Stimulated activated CD8-positive, alpha-beta memory T cell treated with anti-CD3 and anti-CD28 coated beads, Interleukin-4, amount 100 ng/mL, for 4 hours (primary cell): ENCODE measurements around the gene ALDH16A1.

Source experiments
- DNase-seq, 2 donors: peaks; one replicate each; pipeline ENCODE4 v3.0.0-alpha.2; 2020; ENCODE audit warnings: low read depth in 2 of 2, low spot score in 1 of 2

Gene ALDH16A1

GRCh38 chr19:49453013-49453756 lies at the start of gene ALDH16A1:
TSS of gene ALDH16A1 (plus strand) at chr19:49453225. CDS start at chr19:49453332, 107 bp downstream.
- DNase-seq = peak; percentile 91 to 95

GRCh38 chr19:49403404-49404187 lies 49.4 kb upstream of the ALDH16A1 start:
- DNase-seq = no peak

DNA sequence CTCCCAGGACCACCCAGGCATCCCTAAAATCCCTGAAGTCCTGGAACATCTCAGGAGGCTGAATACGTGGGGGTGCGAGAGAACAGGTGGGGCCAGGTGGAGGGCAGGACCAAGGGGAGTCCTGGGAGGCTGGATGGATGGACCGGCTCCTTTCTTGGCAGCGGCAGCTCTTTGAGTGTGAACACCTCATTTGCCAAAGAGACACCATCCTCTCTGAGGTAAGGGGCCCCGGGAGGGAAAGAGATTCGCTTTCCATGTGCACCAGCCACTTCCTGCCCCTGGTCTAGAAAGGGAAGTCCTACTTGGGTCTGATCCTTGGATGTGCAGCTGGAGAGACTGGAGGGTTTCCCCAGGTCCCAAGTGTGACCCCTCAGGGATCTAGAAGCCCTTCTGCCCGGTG lies 45.9 kb upstream of the ALDH16A1 start:
- DNase-seq = no peak

DNA sequence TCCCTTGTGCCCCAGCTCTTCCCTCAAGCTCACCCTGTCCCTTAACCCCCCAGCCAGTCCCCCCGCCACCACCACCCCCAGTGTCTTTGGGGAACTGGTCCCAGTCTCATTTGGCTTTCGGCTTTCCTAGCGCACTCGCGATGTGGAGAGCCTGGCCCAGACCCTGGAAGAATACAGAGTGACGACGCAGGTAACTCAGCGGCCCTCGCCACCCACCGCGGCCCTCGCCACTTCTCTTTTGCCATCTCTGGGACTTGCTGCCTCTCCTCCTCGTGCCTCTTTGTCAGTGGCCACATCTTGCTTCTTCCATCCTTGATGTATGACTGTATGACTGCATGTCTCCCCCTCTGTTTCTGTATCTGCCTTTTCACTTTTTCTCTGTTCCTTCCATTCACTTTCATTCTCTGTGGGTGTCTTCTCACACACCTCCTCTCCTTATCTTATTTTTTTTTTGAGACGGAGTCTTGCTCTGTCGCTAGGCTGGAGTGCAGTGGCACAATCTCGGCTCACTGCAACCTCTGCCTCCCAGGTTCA lies 45.5 kb upstream of the ALDH16A1 start:
- DNase-seq = no peak

GRCh38 chr19:49408816-49409440 lies 44.1 kb upstream of the ALDH16A1 start:
- DNase-seq = no peak

GRCh38 chr19:49409441-49410029 lies 43.5 kb upstream of the ALDH16A1 start:
- no peak for DNase-seq

- no peak for DNase-seq
These were observed 41.2 kb upstream of the ALDH16A1 start for GRCh38 chr19:49411681-49412326.

DNA sequence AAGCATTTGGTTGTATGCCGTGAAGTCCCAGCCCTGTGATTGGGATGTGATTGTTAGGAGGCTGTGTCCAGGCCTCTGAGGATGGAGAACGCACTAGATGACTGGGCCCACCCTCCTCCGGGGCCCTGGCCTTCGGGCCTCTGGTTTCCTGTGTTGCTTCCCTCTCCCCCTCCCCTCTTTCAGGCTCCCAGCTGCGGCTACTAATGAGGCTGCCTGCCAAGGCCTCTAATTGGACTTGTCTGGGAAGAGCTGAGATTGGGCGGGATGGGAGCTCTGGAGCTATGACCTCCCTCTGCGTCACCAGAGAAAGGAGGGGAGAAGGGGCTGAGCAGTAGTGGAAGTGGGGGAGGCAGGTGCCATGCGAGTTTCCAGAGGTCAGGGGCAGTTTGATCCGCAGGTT lies 39.7 kb upstream of the ALDH16A1 start:
- no peak for DNase-seq

GRCh38 chr19:49414256-49414655 lies 38.8 kb upstream of the ALDH16A1 start:
- DNase-seq = no peak

- no peak for DNase-seq
These were observed 37.8 kb upstream of the ALDH16A1 start for GRCh38 chr19:49415102-49415809.

DNA sequence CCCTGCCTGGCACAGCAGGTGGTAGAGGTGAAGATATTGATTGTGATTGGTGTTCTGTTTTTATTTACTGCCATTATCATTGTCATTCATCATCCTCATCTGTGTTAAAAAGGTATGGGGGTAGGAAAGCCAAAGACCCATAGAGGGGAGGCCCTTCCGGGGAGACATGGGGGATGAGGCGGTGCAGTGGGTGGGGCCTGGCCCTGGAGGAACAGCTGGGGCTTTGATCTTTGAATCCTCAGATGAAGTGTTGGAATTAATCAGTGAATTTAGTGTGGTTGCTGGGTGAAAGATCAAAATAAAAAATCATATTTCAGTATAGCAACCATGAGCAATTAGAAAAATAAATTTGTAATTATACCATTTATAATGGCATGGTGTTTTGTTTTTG lies 37.2 kb upstream of the ALDH16A1 start:
- no peak for DNase-seq

DNA sequence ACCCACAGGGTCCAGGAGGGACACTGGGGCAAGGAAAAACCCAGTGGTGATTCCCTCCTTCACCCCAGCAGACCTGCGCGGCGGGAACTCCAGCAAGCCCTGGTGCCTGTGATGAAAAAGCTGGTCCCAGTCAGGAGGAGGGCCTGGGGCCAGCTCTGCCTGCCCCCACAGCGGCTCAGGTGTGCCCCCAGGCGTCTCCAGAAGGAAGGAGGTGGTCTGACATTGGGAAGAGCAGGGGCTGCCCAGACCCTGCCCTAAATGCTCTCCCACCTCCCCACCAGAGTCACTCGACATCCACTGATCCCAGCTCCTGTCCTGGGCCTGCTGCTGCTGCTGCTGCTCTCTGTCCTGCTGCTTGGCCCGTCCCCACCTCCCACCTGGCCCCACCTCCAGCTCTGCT lies 35.9 kb upstream of the ALDH16A1 start:
- no peak for DNase-seq

- no peak for DNase-seq
These were observed 34.5 kb upstream of the ALDH16A1 start for GRCh38 chr19:49418511-49418910.

- no peak for DNase-seq
These were observed 33.9 kb upstream of the ALDH16A1 start for GRCh38 chr19:49419173-49419572.

GRCh38 chr19:49420227-49420626 lies 32.8 kb upstream of the ALDH16A1 start:
- DNase-seq = no peak

- DNase-seq = no peak
These were observed 31.8 kb upstream of the ALDH16A1 start for GRCh38 chr19:49421039-49421877.

DNA sequence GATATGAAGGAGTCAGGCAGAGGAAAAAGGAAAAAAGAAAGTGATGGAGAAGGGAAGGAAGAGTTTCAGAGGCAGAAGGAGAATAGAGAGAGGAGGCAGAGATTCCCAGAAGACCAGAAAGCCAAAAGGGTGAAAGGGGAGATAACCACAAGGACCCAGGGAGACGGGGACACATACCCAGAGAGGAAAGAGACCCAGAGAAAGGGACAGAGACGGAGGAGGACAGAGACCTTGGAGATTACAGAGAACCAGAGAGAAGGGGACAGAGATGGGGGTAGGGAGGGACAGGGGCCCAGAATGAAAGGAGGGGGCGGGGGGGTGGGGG lies 31.2 kb upstream of the ALDH16A1 start:
- DNase-seq = no peak

DNA sequence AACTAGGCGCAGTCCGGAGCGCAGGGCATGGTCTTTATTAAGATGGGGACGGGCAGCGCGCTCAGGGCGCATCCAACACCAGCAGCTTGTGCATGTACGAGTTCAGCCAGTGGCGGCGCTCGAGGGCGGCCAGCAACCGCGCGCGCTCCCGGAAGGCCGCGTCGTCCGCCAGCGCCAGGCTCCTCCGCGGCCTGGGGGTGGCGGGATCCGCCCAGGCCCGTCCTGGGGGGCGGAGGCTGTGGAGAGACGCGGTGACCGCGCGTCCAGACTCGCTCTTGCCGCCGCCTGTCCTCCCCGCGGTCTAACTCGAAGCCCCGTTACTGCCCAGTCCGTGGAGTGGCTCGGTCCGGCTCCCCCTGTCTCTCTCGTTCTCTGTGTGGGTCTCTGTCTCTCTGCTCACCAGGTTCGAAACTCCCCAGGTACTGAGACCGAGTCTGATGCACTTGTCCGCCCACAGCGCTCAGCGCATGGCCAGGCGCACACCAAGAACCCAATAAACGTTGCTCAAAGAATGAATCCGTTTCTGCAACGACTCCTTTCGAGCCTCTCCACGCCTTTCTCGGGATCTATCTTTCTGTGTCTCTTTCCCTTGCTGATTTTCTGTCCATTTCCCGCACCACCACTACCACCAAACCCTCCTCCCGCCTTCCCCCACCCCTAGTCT lies 30.5 kb upstream of the ALDH16A1 start:
- DNase-seq = no peak
